Loucy (cell line): ENCODE data around the gene ZDHHC8.

Experiments
- EZH2phosphoT487 ChIP-seq: fragments of 200-600 bp; IDR thresholded peaks from 2 replicates; pipeline ENCODE4 v1.6.1; 2018; ENCODE audit warnings: antibody characterized with exemption, mild to moderate bottlenecking, moderate library complexity, borderline replicate concordance
- TF ChIP-seq, protein P1 (sequence below): fragments of 200-600 bp; sonication (generic); conservative IDR thresholded peaks from 2 replicates; pipeline ENCODE4 v1.5.1; 2014; ENCODE audit warnings: mild to moderate bottlenecking, antibody characterized with exemption, low read length

DNA sequence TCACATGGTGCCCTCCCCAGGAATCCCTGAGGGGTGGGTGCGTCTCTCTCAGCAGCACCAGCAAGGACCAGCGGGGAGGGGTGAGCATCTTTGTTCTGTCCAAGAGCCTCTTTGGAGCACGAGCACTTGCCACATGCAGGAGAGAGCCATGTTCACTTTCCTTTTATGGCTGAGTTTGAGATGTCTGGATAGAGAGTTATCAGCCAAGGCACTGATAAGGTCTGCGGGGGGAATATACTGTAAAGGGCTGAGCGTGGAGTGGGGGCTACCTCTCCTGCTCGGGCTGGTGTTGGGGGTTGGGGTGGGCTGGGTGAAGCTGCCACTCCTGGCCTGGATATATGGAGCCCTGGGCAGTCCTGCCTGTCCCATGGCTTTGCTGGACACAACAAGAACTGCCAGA, 54.1 kb downstream of the ZDHHC8 start:
- TF ChIP-seq, protein P1, sequence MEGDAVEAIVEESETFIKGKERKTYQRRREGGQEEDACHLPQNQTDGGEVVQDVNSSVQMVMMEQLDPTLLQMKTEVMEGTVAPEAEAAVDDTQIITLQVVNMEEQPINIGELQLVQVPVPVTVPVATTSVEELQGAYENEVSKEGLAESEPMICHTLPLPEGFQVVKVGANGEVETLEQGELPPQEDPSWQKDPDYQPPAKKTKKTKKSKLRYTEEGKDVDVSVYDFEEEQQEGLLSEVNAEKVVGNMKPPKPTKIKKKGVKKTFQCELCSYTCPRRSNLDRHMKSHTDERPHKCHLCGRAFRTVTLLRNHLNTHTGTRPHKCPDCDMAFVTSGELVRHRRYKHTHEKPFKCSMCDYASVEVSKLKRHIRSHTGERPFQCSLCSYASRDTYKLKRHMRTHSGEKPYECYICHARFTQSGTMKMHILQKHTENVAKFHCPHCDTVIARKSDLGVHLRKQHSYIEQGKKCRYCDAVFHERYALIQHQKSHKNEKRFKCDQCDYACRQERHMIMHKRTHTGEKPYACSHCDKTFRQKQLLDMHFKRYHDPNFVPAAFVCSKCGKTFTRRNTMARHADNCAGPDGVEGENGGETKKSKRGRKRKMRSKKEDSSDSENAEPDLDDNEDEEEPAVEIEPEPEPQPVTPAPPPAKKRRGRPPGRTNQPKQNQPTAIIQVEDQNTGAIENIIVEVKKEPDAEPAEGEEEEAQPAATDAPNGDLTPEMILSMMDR, result no peak
- no peak for TF ChIP-seq EZH2phosphoT487
